Measurements from ENCODE around the gene GRB7.
"Not testable (repeated sequence)": the region's sequence is repeated elsewhere in the genome, so short reads cannot be mapped to it uniquely, and the experiment has no call there.

GRB7 gene

GRCh38 chr17:39737760-39738567 is at the start of gene GRB7:
Gene GRB7, plus strand, starts transcription at chr17:39737938. Its CDS starts 4,364 bp downstream, at chr17:39742302.
- DNase-seq (ENCODE audit: low read depth in 1 of 2, low spot score in 1 of 2), result no peak

GRCh38 chr17:39688475-39688835 is 49.3 kb upstream of the GRB7 start:
- no peak for DNase-seq (ENCODE audit: low read depth in 1 of 2, low spot score in 1 of 2)

GRCh38 chr17:39688945-39689344 is 48.8 kb upstream of the GRB7 start:
- DNase-seq (ENCODE audit: low read depth in 1 of 2, low spot score in 1 of 2), result no peak

DNA sequence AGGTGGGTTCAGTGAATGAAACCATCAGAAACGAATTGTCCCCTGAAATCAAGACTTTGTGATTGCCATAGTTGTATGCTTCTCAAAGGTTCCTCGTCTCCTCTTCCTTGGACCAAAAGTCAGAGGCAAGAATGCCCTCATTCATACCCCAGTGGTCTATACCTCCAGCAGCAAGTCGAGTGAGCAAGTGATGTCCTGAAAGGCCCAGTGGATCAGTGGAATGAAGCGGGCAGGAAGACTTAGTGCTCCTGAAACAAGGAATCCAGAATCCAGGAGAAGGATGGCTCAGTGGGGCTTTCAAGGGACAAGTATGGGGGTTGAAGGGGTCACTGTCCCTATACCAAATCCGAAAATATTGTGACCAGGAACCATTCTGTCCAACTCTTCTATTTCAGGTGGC is 43.1 kb upstream of the GRB7 start:
- DNase-seq (ENCODE audit: low read depth in 1 of 2, low spot score in 1 of 2), result no peak

GRCh38 chr17:39695089-39695474 is 42.7 kb upstream of the GRB7 start:
- DNase-seq (ENCODE audit: low read depth in 1 of 2, low spot score in 1 of 2), result no peak

DNA sequence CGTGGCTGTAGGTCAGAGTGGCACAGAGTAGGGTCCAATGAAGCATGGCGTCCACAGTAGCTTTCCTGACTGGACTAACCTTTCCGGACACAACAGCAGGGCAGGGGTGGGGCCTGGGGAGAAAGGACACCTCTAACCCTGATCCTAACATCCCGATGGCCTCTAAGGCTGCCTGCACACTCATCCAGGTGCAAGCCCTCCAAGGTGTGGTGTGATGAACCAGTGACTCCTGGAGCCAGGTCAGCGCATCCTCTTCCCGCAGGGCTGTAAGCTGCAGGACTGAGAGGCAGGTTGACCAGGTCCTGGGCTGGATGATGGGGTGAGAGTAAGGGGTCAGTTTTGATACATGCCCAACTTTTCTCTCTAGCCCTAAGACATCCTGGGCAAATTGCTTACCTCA is 41.0 kb upstream of the GRB7 start:
- no peak for DNase-seq (ENCODE audit: low read depth in 1 of 2, low spot score in 1 of 2)

DNA sequence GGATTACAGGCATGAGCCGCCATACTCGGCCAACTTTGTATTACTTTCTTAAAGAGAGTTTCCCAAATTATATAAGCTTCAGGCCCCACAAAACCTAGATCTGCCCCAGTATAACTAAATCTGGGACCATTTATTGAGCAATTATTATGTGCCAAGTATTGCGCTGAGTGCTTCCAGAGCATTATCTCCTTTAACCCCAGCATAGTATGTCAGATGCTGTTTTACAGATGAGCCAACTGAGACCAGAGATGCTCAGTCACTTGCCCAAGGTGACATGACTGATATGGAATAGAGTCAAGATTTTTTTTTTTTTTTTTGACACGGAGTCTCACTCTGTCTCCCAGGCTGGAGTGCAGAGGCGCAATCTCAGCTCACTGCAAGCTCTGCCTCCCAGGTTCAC is 39.8 kb upstream of the GRB7 start:
- DNase-seq (ENCODE audit: low read depth in 1 of 2, low spot score in 1 of 2), result no peak

- not testable (repeated sequence) for DNase-seq (ENCODE audit: low read depth in 1 of 2, low spot score in 1 of 2)
Measured at GRCh38 chr17:39699157-39699817, 38.5 kb upstream of the GRB7 start.

DNA sequence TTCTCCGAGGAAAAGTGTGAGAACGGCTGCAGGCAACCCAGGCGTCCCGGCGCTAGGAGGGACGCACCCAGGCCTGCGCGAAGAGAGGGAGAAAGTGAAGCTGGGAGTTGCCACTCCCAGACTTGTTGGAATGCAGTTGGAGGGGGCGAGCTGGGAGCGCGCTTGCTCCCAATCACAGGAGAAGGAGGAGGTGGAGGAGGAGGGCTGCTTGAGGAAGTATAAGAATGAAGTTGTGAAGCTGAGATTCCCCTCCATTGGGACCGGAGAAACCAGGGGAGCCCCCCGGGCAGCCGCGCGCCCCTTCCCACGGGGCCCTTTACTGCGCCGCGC is 38.0 kb upstream of the GRB7 start, which contains the start of gene ERBB2:
ERBB2 (plus strand) TSS at position 247 of the 330 bp plus-strand sequence. CDS start 175 bp downstream, outside the sequence.
- DNase-seq (ENCODE audit: low read depth in 1 of 2, low spot score in 1 of 2), result no peak

DNA sequence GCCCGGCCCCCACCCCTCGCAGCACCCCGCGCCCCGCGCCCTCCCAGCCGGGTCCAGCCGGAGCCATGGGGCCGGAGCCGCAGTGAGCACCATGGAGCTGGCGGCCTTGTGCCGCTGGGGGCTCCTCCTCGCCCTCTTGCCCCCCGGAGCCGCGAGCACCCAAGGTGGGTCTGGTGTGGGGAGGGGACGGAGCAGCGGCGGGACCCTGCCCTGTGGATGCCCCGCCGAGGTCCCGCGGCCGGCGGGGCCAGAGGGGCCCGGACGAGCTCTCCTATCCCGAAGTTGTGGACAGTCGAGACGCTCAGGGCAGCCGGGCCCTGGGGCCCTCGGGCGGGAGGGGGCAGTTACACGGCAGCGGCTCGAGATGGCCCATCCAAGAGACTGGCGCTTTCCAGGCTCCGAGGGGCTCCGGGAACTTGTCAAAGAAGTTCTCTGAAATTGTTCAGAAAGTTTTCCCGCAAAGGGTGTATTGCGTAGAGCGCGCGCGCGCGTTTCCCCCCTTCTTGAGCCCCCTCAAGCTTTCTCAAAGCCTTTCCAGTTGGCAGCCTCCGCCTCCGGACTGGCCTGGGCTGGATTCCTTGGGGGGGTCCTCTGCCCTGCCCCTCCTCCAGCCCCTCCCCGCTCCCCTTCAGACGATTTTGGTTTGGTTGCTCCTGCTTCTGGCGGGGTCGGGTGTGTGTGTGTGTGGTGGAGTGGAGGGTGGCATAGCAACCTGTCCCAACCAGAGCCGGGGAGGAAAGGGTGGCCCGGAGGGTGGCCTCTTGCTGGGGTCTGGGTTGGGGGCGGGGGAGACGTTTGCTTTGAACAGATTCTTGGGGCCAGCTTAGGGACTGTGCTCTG is 37.4 kb upstream of the GRB7 start:
- no peak for DNase-seq (ENCODE audit: low read depth in 1 of 2, low spot score in 1 of 2)

DNA sequence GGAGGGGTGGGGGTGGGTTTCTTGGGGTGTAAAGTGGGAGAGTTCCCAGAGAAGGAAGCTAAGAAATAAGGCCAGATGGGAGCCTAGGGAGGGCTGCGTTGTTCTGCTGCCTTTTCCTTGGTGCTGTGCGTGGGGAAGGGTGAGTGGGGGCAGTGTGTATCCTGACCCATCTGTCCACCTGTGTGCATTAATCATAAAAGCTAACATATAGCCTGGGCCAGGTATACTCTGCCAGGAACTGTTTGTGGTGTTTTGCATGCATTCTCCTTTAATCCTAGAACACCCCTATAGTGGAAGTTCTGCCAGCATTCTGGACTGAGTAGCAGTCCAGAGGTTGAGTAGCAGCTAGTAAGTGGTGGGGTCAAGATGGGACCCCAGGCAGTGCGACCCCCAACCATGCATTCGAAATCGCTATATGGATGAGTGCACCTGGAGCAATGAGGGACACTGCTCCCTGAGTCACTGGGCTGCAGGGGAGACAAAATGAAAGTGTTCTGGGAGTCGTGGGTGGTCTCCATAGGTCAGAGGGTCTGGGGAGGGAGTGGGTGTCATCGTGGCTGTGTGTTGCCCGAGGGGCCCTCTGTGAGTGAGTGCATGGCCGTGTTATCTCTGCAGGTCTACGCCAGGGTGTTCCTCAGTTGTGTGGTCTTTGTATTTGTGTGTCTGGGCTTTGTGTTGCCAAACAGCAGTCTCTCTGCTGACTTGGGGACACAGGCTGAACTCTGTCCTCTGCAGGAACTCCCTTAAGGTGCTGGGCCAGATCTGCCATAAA is 36.5 kb upstream of the GRB7 start:
- DNase-seq (ENCODE audit: low read depth in 1 of 2, low spot score in 1 of 2), result no peak

GRCh38 chr17:39701784-39702422 is 35.8 kb upstream of the GRB7 start:
- no peak for DNase-seq (ENCODE audit: low read depth in 1 of 2, low spot score in 1 of 2)

DNA sequence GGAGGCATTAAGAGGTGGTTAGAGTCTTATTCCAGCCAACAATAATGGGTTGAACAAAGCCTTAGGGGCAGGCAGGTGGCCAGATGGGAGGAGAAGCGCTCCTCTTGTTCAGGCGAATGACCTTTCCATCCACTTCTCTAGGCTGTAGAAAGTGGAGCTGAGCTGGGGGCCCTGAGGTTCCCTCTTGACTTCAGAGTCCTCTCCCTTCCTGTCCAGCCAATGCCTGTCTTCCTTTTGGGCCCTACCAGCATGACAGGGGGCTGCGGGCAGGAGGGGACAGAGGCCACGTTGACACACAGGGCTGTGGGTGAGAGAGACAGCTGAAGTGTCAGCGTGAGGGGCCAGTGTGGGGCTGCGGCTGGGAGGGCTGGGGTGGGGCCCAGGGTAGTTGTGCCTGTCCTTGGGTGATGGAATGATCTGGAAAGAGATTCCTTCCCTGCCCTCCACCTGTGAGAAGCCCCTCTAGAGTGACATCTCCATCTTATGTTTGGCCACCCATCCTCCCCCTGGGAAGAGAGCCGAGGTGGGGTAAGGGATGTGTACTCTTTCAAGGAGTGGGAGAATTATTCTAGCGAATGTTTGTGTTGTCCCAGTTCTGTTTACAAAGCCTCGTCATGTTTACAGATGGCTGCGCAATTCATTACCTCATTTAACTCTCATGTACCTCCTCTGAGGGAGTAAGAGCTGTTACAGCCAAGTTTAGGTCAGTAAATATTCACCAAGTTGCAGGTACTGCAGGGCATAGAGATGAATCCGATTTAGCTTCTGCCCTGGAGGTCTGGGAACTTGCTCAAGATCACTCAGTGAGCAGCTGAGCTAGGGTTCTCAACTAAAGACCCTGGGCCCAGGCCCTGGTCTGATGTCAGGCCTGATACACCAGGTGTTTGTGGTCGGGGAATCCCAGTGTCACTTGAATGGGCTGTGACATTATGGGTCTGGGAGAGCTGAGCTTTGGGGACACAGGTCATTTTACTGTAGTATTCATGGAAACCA is 34.5 kb upstream of the GRB7 start:
- no peak for DNase-seq (ENCODE audit: low read depth in 1 of 2, low spot score in 1 of 2)

DNA sequence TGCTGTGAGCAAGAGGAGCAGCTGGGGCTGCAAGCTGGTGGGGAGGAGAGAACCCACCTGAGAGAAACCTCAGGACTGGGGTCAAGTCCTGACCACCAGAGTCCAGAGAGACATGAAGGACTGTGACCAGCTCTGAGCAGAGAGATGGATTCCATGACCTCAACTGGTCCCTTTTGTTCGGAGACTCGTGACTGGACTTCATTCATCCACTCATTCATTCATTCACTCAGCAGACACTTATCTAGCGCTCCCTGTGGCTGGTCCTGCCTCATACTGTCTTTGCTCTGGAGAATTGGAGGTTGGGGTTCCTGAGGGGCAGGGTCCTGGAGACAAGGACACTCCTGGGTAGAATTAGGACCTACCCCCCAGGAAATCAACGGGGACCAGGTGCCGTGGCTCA is 33.8 kb upstream of the GRB7 start:
- no peak for DNase-seq (ENCODE audit: low read depth in 1 of 2, low spot score in 1 of 2)

- DNase-seq (ENCODE audit: low read depth in 1 of 2, low spot score in 1 of 2), result no peak
Measured at GRCh38 chr17:39704821-39705551, 32.8 kb upstream of the GRB7 start.

- no peak for DNase-seq (ENCODE audit: low read depth in 1 of 2, low spot score in 1 of 2)
Measured at GRCh38 chr17:39705786-39706348, 31.9 kb upstream of the GRB7 start.

GRCh38 chr17:39706383-39706782 is 31.4 kb upstream of the GRB7 start:
- DNase-seq (ENCODE audit: low read depth in 1 of 2, low spot score in 1 of 2), result no peak

DNA sequence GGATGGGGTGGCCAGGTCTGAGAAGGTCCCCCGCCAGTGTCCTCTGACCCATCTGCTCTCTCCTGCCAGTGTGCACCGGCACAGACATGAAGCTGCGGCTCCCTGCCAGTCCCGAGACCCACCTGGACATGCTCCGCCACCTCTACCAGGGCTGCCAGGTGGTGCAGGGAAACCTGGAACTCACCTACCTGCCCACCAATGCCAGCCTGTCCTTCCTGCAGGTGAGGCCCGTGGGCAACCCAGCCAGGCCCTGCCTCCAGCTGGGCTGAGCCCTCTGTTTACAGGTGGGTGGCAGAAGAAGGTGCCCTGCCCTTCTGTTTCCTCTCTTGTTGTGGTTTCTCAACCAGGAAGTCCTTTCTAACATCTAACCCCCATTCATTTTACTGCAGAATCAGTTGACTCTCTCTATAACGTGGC is 30.8 kb upstream of the GRB7 start:
- DNase-seq (ENCODE audit: low read depth in 1 of 2, low spot score in 1 of 2), result no peak
